Osteocyte (in vitro differentiated cells): Measurements from ENCODE around the gene CEP55. TPM values are rescaled to one million over a fixed set of nuclear protein-coding genes. Genes with fewer than 3 reads are reported as not detected.

Source experiments
- DNase-seq: peaks from one replicate; pipeline ENCODE4 v3.0.0; 2021; ENCODE audit warnings: mixed read lengths; ENCODE audit not compliant: unreplicated experiment; ENCODE audit errors: extremely low spot score
- H3K27ac Mint-ChIP-seq: one replicate; pipeline ENCODE4 v1.8.0; 2021; ENCODE audit warnings: mild to moderate bottlenecking, mixed read lengths; ENCODE audit not compliant: unreplicated experiment
- H3K27me3 Mint-ChIP-seq: one replicate; pipeline ENCODE4 v1.8.0; 2021; ENCODE audit warnings: mixed read lengths; ENCODE audit not compliant: unreplicated experiment
- H3K36me3 Mint-ChIP-seq: one replicate; pipeline ENCODE4 v1.8.0; 2021; ENCODE audit warnings: mixed read lengths; ENCODE audit not compliant: unreplicated experiment
- H3K4me1 Mint-ChIP-seq: one replicate; pipeline ENCODE4 v1.8.0; 2021; ENCODE audit warnings: mixed read lengths; ENCODE audit not compliant: unreplicated experiment
- H3K4me3 Mint-ChIP-seq: one replicate; pipeline ENCODE4 v1.8.0; 2021; ENCODE audit warnings: mild to moderate bottlenecking, moderate library complexity, mixed read lengths; ENCODE audit not compliant: unreplicated experiment
- H3K9me3 Mint-ChIP-seq: one replicate; pipeline ENCODE4 v1.8.0; 2021; ENCODE audit warnings: mixed read lengths; ENCODE audit not compliant: unreplicated experiment
- CTCF ChIP-seq: fragments of 200-600 bp; sonication (generic); IDR thresholded peaks from 2 replicates; pipeline ENCODE4 v1.5.0; 2021; ENCODE audit warnings: antibody characterized with exemption, mild to moderate bottlenecking, moderate library complexity
- total RNA-seq: library from RNA; stranded (reverse); gene quantifications from 2 replicates; pipeline ENCODE4 v1.2.1, GENCODE V29; 2021

CEP55 gene
- total RNA-seq, 1 donor from 2014 or later: 9.5 TPM

GRCh38 chr10:93454146-93454545, 42.3 kb upstream of the CEP55 start:
- H3K9me3 Mint-ChIP-seq: no peaks in the 10 kb centered on the region
- H3K4me1 Mint-ChIP-seq: peaks cover 45% of the 10 kb centered on the region
- H3K4me3 Mint-ChIP-seq: no peak overlapping the region
- no peak for DNase-seq
- TF ChIP-seq CTCF: no peak
- H3K27ac Mint-ChIP-seq: peak overlapping the region; percentile 71
- peaks cover 48% of the 10 kb centered on the region for H3K36me3 Mint-ChIP-seq
- no peaks in the 10 kb centered on the region for H3K27me3 Mint-ChIP-seq

- Mint-ChIP-seq H3K9me3 (no peaks in the 10 kb centered on the region), H3K27ac (peak overlapping the region; percentile 83), H3K4me1 (peaks cover 51% of the 10 kb centered on the region), H3K4me3 (no peak overlapping the region), H3K27me3 (no peaks in the 10 kb centered on the region), H3K36me3 (peaks cover 48% of the 10 kb centered on the region)
- no peak for TF ChIP-seq CTCF
- no peak for DNase-seq
Measured at GRCh38 chr10:93454736-93455135, 41.7 kb upstream of the CEP55 start.

GRCh38 chr10:93456480-93456879, 39.9 kb upstream of the CEP55 start:
- Mint-ChIP-seq H3K36me3 (peaks cover 46% of the 10 kb centered on the region), H3K4me1 (peaks cover 67% of the 10 kb centered on the region), H3K9me3 (no peaks in the 10 kb centered on the region), H3K27me3 (no peaks in the 10 kb centered on the region), H3K27ac (peak overlapping the region; percentile 99), H3K4me3 (no peak overlapping the region)
- TF ChIP-seq CTCF: no peak
- no peak for DNase-seq

GRCh38 chr10:93457511-93457910, 38.9 kb upstream of the CEP55 start:
- no peak for DNase-seq
- H3K4me1 Mint-ChIP-seq: peaks cover 77% of the 10 kb centered on the region
- peak overlapping the region; percentile 99 for H3K27ac Mint-ChIP-seq
- no peak for TF ChIP-seq CTCF
- H3K27me3 Mint-ChIP-seq: no peaks in the 10 kb centered on the region
- peaks cover 38% of the 10 kb centered on the region for H3K36me3 Mint-ChIP-seq
- H3K9me3 Mint-ChIP-seq: no peaks in the 10 kb centered on the region
- no peak overlapping the region for H3K4me3 Mint-ChIP-seq

- Mint-ChIP-seq H3K4me3 (peak overlapping the region; percentile 34), H3K36me3 (peaks cover 35% of the 10 kb centered on the region), H3K27ac (peak overlapping the region; percentile 99), H3K27me3 (no peaks in the 10 kb centered on the region), H3K9me3 (no peaks in the 10 kb centered on the region), H3K4me1 (peaks cover 83% of the 10 kb centered on the region)
- DNase-seq: peak; percentile 96
- TF ChIP-seq CTCF: no peak
Measured at GRCh38 chr10:93458821-93459257, 37.6 kb upstream of the CEP55 start.
